Measurements from ENCODE around the gene RNU1-1. TPM values are rescaled to one million over a fixed set of nuclear protein-coding genes. Genes with fewer than 3 reads are reported as not detected.
A peak's percentile ranks its signal among the peaks of the same experiment; 100 is the strongest.
"Not testable (repeated sequence)": the region's sequence is repeated elsewhere in the genome, so short reads cannot be mapped to it uniquely, and the experiment has no call there.

Gene RNU1-1
- total and polyA plus RNA-seq, 9 of the 15 experiments (the other 6 are each of a cell fraction or from before 2014, with no cell fraction given), result under 0.01 to 32,823 (median 2,538) TPM; not detected in 4

- TF ChIP-seq ZNF318 (IDR thresholded peaks at IDR 0.05; ENCODE audit: borderline replicate concordance in 1 of 2, low read depth in 1 of 2), result peak; percentile 90 to 91; a peak in 3 of 4 replicates
- TF ChIP-seq MAZ (CRISPR knock-in tag; conservative IDR thresholded peaks at IDR 0.05 in 1 of 2, IDR thresholded peaks at IDR 0.05 in 1 of 2), result peak; percentile 61 to 71; a peak in 3 of 4 replicates
- peak; percentile 90; the same call in 1 of the 2 replicates for TF ChIP-seq RNF2 (IDR thresholded peaks at IDR 0.05)
- TF ChIP-seq NR2C2 (CRISPR knock-in tag; IDR thresholded peaks at IDR 0.05), result 0 out of 2 replicates have a peak, but pooled peaks have one; percentile 22
- not testable (repeated sequence) for TF ChIP-seq NR2C2 (tag; IDR thresholded peaks at IDR 0.05)
- TF ChIP-seq PYGO2 (tag; IDR thresholded peaks at IDR 0.05), result peak; percentile 86
- 0 out of 2 replicates have a peak, but pooled peaks have one; percentile 37 for TF ChIP-seq OTX1 (CRISPR knock-in tag; IDR thresholded peaks at IDR 0.05)
- peak; percentile 97 for TF ChIP-seq SMARCC2 (IDR thresholded peaks at IDR 0.05; ENCODE audit: low read depth)
- TF ChIP-seq, protein P1, sequence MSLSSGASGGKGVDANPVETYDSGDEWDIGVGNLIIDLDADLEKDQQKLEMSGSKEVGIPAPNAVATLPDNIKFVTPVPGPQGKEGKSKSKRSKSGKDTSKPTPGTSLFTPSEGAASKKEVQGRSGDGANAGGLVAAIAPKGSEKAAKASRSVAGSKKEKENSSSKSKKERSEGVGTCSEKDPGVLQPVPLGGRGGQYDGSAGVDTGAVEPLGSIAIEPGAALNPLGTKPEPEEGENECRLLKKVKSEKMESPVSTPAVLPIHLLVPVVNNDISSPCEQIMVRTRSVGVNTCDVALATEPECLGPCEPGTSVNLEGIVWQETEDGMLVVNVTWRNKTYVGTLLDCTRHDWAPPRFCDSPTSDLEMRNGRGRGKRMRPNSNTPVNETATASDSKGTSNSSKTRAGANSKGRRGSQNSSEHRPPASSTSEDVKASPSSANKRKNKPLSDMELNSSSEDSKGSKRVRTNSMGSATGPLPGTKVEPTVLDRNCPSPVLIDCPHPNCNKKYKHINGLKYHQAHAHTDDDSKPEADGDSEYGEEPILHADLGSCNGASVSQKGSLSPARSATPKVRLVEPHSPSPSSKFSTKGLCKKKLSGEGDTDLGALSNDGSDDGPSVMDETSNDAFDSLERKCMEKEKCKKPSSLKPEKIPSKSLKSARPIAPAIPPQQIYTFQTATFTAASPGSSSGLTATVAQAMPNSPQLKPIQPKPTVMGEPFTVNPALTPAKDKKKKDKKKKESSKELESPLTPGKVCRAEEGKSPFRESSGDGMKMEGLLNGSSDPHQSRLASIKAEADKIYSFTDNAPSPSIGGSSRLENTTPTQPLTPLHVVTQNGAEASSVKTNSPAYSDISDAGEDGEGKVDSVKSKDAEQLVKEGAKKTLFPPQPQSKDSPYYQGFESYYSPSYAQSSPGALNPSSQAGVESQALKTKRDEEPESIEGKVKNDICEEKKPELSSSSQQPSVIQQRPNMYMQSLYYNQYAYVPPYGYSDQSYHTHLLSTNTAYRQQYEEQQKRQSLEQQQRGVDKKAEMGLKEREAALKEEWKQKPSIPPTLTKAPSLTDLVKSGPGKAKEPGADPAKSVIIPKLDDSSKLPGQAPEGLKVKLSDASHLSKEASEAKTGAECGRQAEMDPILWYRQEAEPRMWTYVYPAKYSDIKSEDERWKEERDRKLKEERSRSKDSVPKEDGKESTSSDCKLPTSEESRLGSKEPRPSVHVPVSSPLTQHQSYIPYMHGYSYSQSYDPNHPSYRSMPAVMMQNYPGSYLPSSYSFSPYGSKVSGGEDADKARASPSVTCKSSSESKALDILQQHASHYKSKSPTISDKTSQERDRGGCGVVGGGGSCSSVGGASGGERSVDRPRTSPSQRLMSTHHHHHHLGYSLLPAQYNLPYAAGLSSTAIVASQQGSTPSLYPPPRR (CRISPR knock-in tag; IDR thresholded peaks at IDR 0.05; ENCODE audit: borderline replicate concordance), result peak; percentile 98; the same call in 1 of the 2 replicates
- TF ChIP-seq ZNF644 (tag; IDR thresholded peaks at IDR 0.05; ENCODE audit: low read depth), result peak; percentile 87
- peak; percentile 93; the same call in 1 of the 2 replicates for TF ChIP-seq TARDBP (IDR thresholded peaks at IDR 0.05)
- peak; percentile 89 for TF ChIP-seq SP1 (CRISPR knock-in tag; IDR thresholded peaks at IDR 0.05)
- peak; percentile 80; the same call in 1 of the 2 replicates for TF ChIP-seq KAT8 (IDR thresholded peaks at IDR 0.05; ENCODE audit: low read depth)
- peak; percentile 76; the same call in 1 of the 2 replicates for TF ChIP-seq HMG20A (CRISPR knock-in tag; conservative IDR thresholded peaks at IDR 0.05)
- TF ChIP-seq EP400 (IDR thresholded peaks at IDR 0.05), result peak; percentile 72
Observed at GRCh38 chr1:16519255-16519951, 5.3 kb upstream of the RNU1-1 start (continued).
